SKM-1 (cell line): ENCODE results near the gene PLEKHF1.

Source experiments
- DNase-seq: peaks from one replicate; lab custom pipeline; 2025; ENCODE audit not compliant: unreplicated experiment; lab: John Stamatoyannopoulos, UW

Gene PLEKHF1

DNA sequence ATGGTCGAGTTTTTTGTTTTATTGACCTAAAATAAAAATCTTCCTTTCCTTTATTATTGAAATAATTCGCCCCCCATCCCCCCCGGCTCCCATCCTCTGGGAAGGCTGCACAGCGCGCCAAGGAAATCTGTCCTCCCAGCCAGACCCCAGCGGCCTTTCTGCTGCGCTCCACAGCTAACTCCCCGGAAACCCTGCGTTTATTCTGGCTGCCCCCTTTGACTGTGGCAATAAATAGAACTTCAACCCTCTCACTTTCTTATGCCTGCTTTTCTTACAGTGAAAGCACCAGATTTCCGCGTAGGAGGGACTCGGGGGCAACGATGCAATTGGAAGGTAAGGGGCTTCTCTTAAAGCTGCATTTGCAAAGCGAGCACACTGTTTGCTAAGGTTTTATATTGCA lies 59.5 kb downstream of the PLEKHF1 start:
- DNase-seq: no peak
